GM12873 (cell line): ENCODE data around the gene APOA1.

Experiments
- TF ChIP-seq, protein P1 (sequence below): IDR thresholded peaks from 2 replicates; pipeline ENCODE4 v1.5.1; 2012; ENCODE audit warnings: low read depth, mild to moderate bottlenecking, moderate library complexity, low read length, control low read depth; ENCODE audit not compliant: insufficient read depth; ENCODE audit errors: missing control alignments

APOA1 gene

DNA sequence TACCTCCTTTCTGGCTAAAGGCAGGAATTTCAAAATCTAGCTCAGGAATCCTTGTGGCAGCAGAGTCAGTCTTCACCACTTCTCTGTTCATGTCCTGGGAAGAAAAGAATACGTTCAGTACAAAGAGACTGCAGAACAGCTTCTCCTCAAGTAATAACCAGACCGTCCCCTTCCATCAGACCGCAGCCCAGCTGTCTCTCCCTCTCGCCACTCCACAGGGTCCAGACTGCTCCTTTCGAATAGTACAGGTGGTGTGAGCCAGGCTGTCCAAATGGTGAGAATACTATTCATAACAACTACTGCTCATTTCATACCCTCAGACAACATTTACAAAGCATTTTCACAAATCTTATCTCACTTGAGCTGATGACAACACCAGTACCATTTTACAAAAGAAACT is 50.5 kb downstream of the APOA1 start:
- TF ChIP-seq, protein P1, sequence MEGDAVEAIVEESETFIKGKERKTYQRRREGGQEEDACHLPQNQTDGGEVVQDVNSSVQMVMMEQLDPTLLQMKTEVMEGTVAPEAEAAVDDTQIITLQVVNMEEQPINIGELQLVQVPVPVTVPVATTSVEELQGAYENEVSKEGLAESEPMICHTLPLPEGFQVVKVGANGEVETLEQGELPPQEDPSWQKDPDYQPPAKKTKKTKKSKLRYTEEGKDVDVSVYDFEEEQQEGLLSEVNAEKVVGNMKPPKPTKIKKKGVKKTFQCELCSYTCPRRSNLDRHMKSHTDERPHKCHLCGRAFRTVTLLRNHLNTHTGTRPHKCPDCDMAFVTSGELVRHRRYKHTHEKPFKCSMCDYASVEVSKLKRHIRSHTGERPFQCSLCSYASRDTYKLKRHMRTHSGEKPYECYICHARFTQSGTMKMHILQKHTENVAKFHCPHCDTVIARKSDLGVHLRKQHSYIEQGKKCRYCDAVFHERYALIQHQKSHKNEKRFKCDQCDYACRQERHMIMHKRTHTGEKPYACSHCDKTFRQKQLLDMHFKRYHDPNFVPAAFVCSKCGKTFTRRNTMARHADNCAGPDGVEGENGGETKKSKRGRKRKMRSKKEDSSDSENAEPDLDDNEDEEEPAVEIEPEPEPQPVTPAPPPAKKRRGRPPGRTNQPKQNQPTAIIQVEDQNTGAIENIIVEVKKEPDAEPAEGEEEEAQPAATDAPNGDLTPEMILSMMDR = no peak

DNA sequence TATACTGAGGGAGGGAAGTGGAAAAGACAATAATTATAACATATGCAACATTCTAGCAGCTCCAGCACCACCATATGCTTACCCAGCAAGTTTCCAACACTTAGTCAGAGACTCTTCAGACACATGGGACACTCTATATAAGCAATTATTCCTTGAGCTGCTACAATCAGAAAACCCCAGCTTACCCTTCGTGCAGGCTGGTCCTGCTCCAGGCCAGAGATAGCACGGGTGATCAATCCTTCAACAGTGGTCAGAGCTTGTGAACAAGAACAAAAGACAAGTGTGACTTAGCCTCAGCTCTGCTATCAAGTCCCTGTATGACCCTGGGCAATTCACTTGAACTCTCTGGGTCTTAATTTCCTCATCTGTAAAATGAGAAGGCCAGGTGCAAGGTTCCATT is 51.1 kb downstream of the APOA1 start:
- TF ChIP-seq, protein P1 = no peak
